Sigmoid colon (tissue), 7 donors: Measurements from ENCODE around the gene CEACAM5. TPM values are rescaled to one million over a fixed set of nuclear protein-coding genes. Genes with fewer than 3 reads are reported as not detected.

Experiments
- DNase-seq: peaks from one replicate; pipeline ENCODE4 v3.0.0-alpha.2; 2019
- H3K27ac ChIP-seq, 4 donors: fragments of 200-600 bp; sonication (generic); one replicate each; pipeline ENCODE4 v1.5.1; 2016 to 2019; ENCODE audit warnings: mild to moderate bottlenecking in 1 of 4
- H3K27me3 ChIP-seq, 3 donors: fragments of 200-600 bp; sonication (generic); one replicate each; pipeline ENCODE4 v1.5.1; 2019; ENCODE audit warnings: mild to moderate bottlenecking in 1 of 3
- H3K36me3 ChIP-seq, 4 donors: fragments of 200-600 bp; sonication (generic); one replicate each; pipeline ENCODE4 v1.5.1; 2016 to 2019
- H3K4me1 ChIP-seq, 4 donors: fragments of 200-600 bp; sonication (generic); one replicate each; pipeline ENCODE4 v1.5.1; 2017 to 2019
- H3K4me3 ChIP-seq, 4 donors: fragments of 200-600 bp; sonication (generic); one replicate each; pipeline ENCODE4 v1.5.1; 2017 to 2019; ENCODE audit warnings: mild to moderate bottlenecking in 2 of 4, moderate library complexity in 1 of 4
- H3K9me3 ChIP-seq, 4 donors: fragments of 200-600 bp in 3 of 4; sonication (generic) in 3 of 4; one replicate each; pipeline versions ENCODE4 v1.5.1 to v1.6.1; 2013 to 2019
- CTCF ChIP-seq, 4 experiments: fragments of 450-650 bp in 3 of 4; fragments of 200-600 bp in 1 of 4; IDR thresholded peaks; one replicate each; pipeline ENCODE4 v1.5.1; 2016 to 2019; ENCODE audit warnings: antibody characterized with exemption in 4 of 4, mild to moderate bottlenecking in 3 of 4, moderate library complexity in 2 of 4
- EP300 ChIP-seq, 4 donors: sonication (generic); formaldehyde crosslinking; IDR thresholded peaks; one replicate each; pipeline ENCODE4 v1.6.1; 2017; ENCODE audit warnings: antibody characterized with exemption in 4 of 4
- POLR2A ChIP-seq, 2 donors: fragments of 450-650 bp; IDR thresholded peaks; one replicate each; pipeline ENCODE4 v1.6.1; 2016; ENCODE audit warnings: antibody characterized with exemption in 2 of 2, mild to moderate bottlenecking in 2 of 2, moderate library complexity in 2 of 2
- POLR2AphosphoS5 ChIP-seq, 4 donors: sonication (generic); formaldehyde crosslinking; IDR thresholded peaks; one replicate each; pipeline ENCODE4 v1.6.1; 2017; ENCODE audit warnings: antibody characterized with exemption in 4 of 4
- WGBS, 2 donors: extraction: QIAGEN DNeasy Blood & Tissue Kit; methylation state at CpG; one replicate each; pipeline ENCODE4 v1.1.7; 2013; 5-methylcytosine and 5-hydroxymethylcytosine counted together
- intact Hi-C: fragments of 100-400 bp; cut with DNase I; formaldehyde crosslinking; loops from one replicate; pipeline ENCODE4 v1.15.1; 2023
- polyA plus RNA-seq, 3 donors: library from polyadenylated mRNA; stranded (reverse); fragments of 200-250 nt; gene quantifications; one replicate each; pipeline ENCODE4 v1.2.3, GENCODE V29; 2013
- total RNA-seq, 4 donors: library from RNA; depleted of rRNA; stranded (reverse); fragments of >200 nt; gene quantifications; one replicate each; pipeline ENCODE4 v1.1.0, GENCODE V29; 2016
- donor health status: healthy with polysubstance abuse.
- donor health status: Bipolar disorder and iron deficiency.
- donor health status: healthy.

The CEACAM5 gene
- total and polyA plus RNA-seq, 7 donors, result 0.16 to 1,632 (median 87.8) TPM; not detected in 1

- H3K4me3 ChIP-seq, result no peak overlapping the region
- peaks cover 0 to 4% (median 0%) of the 10 kb centered on the region in 4 donors for H3K9me3 ChIP-seq
- peaks cover 0 to 52% (median 8%) of the 10 kb centered on the region in 3 donors for H3K27me3 ChIP-seq
- intact Hi-C loops, result no loop called here
- DNase-seq, result no peak
- 23 to 72% methylated on average over 5 of the region's 5 CpGs for WGBS, 2 donors
- H3K36me3 ChIP-seq, result no peaks in the 10 kb centered on the region
- H3K4me1 ChIP-seq, result no peaks in the 10 kb centered on the region
- H3K27ac ChIP-seq, result no peak overlapping the region
- TF ChIP-seq POLR2AphosphoS5 (IDR thresholded peaks at IDR 0.05) (no peak), POLR2A (IDR thresholded peaks at IDR 0.05) (no peak), CTCF (IDR thresholded peaks at IDR 0.05) (no peak), EP300 (IDR thresholded peaks at IDR 0.05) (no peak)
These were observed 36.9 kb upstream of the CEACAM5 start for GRCh38 chr19:41671486-41671885.

GRCh38 chr19:41682437-41682836 lies 26.0 kb upstream of the CEACAM5 start:
- Histone ChIP-seq H3K27me3 (peaks cover 0 to 25% (median 0%) of the 10 kb centered on the region in 3 donors), H3K4me1 (no peaks in the 10 kb centered on the region), H3K9me3 (no peaks in the 10 kb centered on the region), H3K27ac (no peak overlapping the region), H3K4me3 (no peak overlapping the region), H3K36me3 (no peaks in the 10 kb centered on the region)
- intact Hi-C loops, result no loop called here
- TF ChIP-seq CTCF (IDR thresholded peaks at IDR 0.05) (no peak), POLR2AphosphoS5 (IDR thresholded peaks at IDR 0.05) (no peak), POLR2A (IDR thresholded peaks at IDR 0.05) (no peak)
- no peak for DNase-seq
- WGBS, 2 donors, result 12 to 50% methylated on average over 6 of the region's 6 CpGs

- Histone ChIP-seq H3K4me3 (no peak overlapping the region), H3K27ac (no peak overlapping the region), H3K4me1 (no peaks in the 10 kb centered on the region), H3K9me3 (peaks cover 0 to 2% (median under 1%) of the 10 kb centered on the region in 4 donors), H3K27me3 (peaks cover 0 to 19% (median 0%) of the 10 kb centered on the region in 3 donors), H3K36me3 (no peaks in the 10 kb centered on the region)
- WGBS, 2 donors, result 91 to 92% methylated on average over 3 of the region's 3 CpGs
- DNase-seq, result no peak
- TF ChIP-seq POLR2AphosphoS5 (IDR thresholded peaks at IDR 0.05), result no peak
- TF ChIP-seq CTCF (IDR thresholded peaks at IDR 0.05), result no peak
- intact Hi-C loops, result no loop called here
These were observed 21.0 kb upstream of the CEACAM5 start for GRCh38 chr19:41687419-41687818.

GRCh38 chr19:41688098-41688497 lies 20.3 kb upstream of the CEACAM5 start, which contains the start of gene CEACAM7:
TSS of gene CEACAM7 (minus strand) at chr19:41688270. CDS start at chr19:41688165, 105 bp downstream.
- intact Hi-C loops, result no loop called here
- no peak within 1 kb of the TSS for H3K4me3 ChIP-seq
- H3K27ac ChIP-seq, result no peak within 1 kb of the TSS
- no peak for DNase-seq
- no peaks in the 10 kb centered on the region for H3K36me3 ChIP-seq
- no peaks in the 10 kb centered on the region for H3K4me1 ChIP-seq
- 88 to 89% methylated on average over 1 of the region's 1 CpG for WGBS, 2 donors
- peaks cover 0 to 12% (median 0%) of the 10 kb centered on the region in 3 donors for H3K27me3 ChIP-seq
- TF ChIP-seq CTCF (IDR thresholded peaks at IDR 0.05) (no peak), POLR2AphosphoS5 (IDR thresholded peaks at IDR 0.05) (no peak), POLR2A (IDR thresholded peaks at IDR 0.05) (peak in 1 of 2 donors; percentile 23), EP300 (IDR thresholded peaks at IDR 0.05) (no peak)
- peaks cover 0 to 5% (median 1%) of the 10 kb centered on the region in 4 donors for H3K9me3 ChIP-seq

GRCh38 chr19:41688687-41689086 lies 19.7 kb upstream of the CEACAM5 start:
- intact Hi-C loops, result no loop called here
- Histone ChIP-seq H3K4me1 (no peaks in the 10 kb centered on the region), H3K27me3 (peaks cover 0 to 11% (median 0%) of the 10 kb centered on the region in 3 donors), H3K27ac (no peak overlapping the region), H3K4me3 (no peak overlapping the region), H3K9me3 (peaks cover 0 to 5% (median 1%) of the 10 kb centered on the region in 4 donors), H3K36me3 (no peaks in the 10 kb centered on the region)
- WGBS, 2 donors, result 71 to 88% methylated on average over 4 of the region's 4 CpGs
- DNase-seq, result no peak
- TF ChIP-seq POLR2A (IDR thresholded peaks at IDR 0.05) (no peak), POLR2AphosphoS5 (IDR thresholded peaks at IDR 0.05) (no peak)
